NCI-H345 treated with DMSO at 0.1 percent for 48 hours (cell line): ENCODE measurements around the gene ENDOG.
"Not testable (repeated sequence)": the region's sequence is repeated elsewhere in the genome, so short reads cannot be mapped to it uniquely, and the experiment has no call there.

Experiments used
- DNase-seq: peaks from one replicate; lab custom pipeline; 2025; ENCODE audit not compliant: unreplicated experiment; lab: John Stamatoyannopoulos, UW

ENDOG gene

GRCh38 chr9:128828267-128828666, 10.0 kb downstream of the ENDOG start:
- no peak for DNase-seq

- no peak for DNase-seq
These were observed 10.6 kb downstream of the ENDOG start for GRCh38 chr9:128828719-128829452.

- DNase-seq: peak; percentile 95
These were observed 11.4 kb downstream of the ENDOG start, which contains the start of gene SPOUT1 for GRCh38 chr9:128829477-128830251. Gene SPOUT1 (minus strand): TSS chr9:128829794. CDS start chr9:128829780, 14 bp downstream.

DNA sequence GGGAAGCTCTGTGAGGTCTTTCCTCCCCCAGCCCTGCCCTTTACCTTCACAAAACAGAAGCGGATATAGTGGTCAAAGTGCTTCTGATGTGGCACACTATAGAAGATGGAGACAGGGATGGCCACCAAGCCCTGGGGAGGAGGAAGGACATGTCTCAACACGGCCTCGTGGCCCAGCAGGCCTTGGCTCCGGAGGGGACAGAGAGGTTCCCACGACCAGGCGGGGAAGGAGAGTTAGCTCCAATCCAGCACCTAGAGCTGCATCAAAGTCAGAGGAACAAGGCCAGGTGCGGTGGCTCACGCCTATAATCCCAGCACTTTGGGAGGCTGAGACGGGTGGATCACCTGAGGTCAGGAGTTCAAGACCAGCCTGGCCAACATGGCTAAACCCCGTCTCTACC, 15.4 kb downstream of the ENDOG start:
- no peak for DNase-seq

GRCh38 chr9:128835246-128836210, 17.2 kb downstream of the ENDOG start:
- DNase-seq: no peak

GRCh38 chr9:128836509-128837145, 18.3 kb downstream of the ENDOG start:
- DNase-seq: no peak

DNA sequence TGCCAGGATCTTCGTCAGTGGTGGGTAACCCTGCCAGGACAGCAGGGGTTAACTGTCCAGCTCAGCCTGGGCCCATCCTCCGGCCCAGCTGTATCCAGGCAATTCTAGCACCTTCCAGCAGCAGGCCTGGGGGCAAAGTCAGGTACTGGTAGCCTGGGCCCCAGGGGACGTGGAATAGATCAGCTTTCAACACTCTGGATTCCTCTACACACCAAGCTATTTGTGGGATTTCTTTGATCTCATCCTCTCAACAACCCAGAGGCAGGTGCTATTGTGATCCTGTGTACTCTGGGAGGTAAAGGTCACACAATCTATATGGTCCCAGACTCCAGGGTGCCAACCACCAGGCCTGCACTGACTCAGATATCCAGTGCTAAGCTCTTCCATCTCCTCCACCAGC, 20.0 kb downstream of the ENDOG start:
- no peak for DNase-seq

GRCh38 chr9:128840524-128840923, 22.2 kb downstream of the ENDOG start:
- DNase-seq: no peak

DNA sequence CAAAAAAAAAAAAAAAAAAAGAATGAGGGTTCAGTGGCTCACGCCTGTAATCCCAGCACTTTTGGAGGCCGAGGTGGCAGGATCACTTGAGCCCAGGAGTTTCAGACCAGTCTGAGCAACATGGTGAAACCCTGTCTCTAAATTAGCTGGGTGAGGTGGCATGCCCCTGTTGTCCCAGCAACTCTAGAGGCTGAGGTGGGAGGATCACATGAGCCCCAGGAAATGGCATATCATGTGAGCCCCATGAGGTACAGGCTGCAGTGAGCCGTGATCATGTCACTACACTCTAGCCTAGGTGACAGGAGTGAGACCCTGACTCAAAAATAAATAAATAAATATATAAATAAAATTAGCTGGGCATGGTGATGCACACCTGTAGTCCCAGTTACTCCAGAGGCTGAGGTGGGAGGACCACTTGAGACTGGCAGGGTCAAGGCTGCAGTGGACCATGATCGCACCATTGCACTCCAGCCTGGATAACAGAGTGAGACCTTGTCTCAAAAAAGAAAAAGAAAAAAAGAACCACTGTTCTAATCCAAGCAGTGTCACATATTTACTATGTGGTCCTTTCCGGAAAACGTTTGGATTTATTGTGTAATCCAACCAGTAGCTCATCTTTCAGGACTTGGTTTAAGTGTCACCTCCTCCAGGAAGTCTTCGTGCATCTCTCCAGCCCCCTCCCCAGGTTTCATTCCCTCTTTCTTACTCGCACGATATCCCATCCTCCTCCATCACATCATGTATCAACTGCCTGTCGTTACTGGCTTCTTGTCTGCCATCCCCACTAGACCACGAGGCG, 23.6 kb downstream of the ENDOG start:
- no peak for DNase-seq

- DNase-seq: not testable (repeated sequence)
These were observed 24.9 kb downstream of the ENDOG start for GRCh38 chr9:128843171-128843570.

- peak; percentile 81 for DNase-seq
These were observed 27.1 kb downstream of the ENDOG start for GRCh38 chr9:128845186-128845931.

GRCh38 chr9:128846680-128847030, 28.4 kb downstream of the ENDOG start:
- DNase-seq: no peak

GRCh38 chr9:128847803-128848202, 29.5 kb downstream of the ENDOG start:
- no peak for DNase-seq

DNA sequence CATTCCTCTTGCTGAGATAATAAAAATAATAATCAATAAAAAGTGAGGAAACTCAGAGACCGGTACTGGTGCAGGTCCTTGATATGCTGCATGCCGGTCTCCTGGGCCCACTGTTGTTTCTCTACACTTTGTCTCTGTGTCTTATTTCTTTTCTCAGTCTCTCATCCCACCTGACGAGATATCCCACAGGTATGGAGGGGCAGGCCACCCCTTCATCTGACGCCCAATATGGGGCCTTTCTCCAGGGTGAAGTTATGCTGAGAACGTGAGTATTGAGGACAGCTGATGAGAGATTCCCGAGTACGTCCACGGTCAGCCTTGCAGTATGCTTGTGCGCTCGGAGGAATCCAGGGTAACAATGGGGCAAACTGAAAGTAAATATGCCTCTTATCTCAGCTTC, 32.7 kb downstream of the ENDOG start:
- not testable (repeated sequence) for DNase-seq

GRCh38 chr9:128851779-128852600, 33.7 kb downstream of the ENDOG start:
- DNase-seq: not testable (repeated sequence)

DNA sequence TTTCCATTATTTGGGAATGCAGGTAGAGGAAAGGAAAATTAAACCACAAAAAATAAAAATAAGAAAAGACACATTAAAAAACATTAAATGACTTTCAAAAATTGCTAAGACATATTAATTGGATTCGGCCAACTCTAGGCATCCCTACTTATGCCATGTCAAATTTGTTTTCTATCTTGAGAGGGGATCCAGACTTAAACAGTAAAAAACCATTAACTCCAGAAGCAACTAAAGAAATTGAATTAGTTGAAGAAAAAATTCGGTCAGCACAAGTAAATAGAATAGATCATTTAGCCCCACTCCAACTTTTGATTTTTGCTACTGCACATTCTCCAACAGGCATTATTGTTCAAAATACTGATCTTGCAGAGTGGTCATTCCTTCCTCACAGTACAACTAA, 34.3 kb downstream of the ENDOG start:
- DNase-seq: not testable (repeated sequence)

DNA sequence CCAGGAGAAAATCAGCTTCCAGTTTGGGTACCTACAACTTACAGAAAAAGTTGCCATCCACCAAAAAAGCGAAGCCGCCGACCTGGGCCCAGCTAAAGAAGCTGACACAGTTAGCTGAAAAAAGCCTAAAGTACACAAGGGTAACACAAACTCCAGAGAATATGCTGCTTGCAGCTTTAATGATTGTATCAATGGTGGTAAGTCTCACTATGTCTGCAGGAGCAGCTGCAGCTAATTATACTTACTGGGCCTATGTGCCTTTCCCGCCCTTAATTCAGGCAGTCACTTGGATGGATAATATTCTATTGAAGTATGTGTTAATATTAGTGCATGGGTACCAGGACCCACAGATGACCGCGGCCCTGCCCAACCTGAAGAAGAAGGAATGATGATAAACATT, 36.2 kb downstream of the ENDOG start:
- DNase-seq: not testable (repeated sequence)

DNA sequence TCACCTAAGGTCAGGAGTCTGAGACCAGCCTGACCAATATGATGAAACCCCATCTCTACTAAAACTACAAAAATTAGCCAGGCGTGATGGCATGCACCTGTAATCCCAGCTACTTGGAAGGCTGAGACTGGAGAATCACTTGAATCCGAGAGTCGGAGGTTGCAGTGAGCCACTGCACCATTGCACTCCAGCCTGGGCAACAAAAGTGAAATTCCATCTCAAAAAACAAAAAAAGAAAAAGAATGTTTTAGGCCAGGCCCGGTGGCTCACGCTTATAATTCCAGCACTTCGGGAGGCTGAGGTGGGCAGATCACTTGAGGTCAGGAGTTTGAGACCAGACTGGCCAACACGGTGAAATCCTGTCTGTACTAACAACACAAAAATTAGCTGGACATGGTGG, 40.2 kb downstream of the ENDOG start:
- DNase-seq: not testable (repeated sequence)
